ENCODE data around the gene TTYH2.
"Not testable (repeated sequence)": the region's sequence is repeated elsewhere in the genome, so short reads cannot be mapped to it uniquely, and the experiment has no call there.

TTYH2 gene

GRCh38 chr17:74276541-74277009, 63.2 kb downstream of the TTYH2 start:
- FAIRE-seq (no peak), DNase-seq (ENCODE audit: insufficient read length, low spot score) (no peak)
- TF ChIP-seq POLR2A (IDR thresholded peaks at IDR 0.05; ENCODE audit: low read depth, low read length), result no peak
- no peak for TF ChIP-seq POU2F2 (IDR thresholded peaks at IDR 0.05; ENCODE audit: low read depth, low read length)
- no peak for TF ChIP-seq PAX5 (IDR thresholded peaks at IDR 0.05; ENCODE audit: insufficient read depth, low read length, severe bottlenecking)
- TF ChIP-seq POLR2AphosphoS5 (IDR thresholded peaks at IDR 0.05; ENCODE audit: low read depth, low read length), result no peak
- no peak for TF ChIP-seq SPI1 (IDR thresholded peaks at IDR 0.05; ENCODE audit: low read depth, low read length)
- TF ChIP-seq TAF1 (IDR thresholded peaks at IDR 0.05; ENCODE audit: low read depth, low read length), result no peak

GRCh38 chr17:74277935-74278334, 64.6 kb downstream of the TTYH2 start:
- TF ChIP-seq PAX5 (IDR thresholded peaks at IDR 0.05; ENCODE audit: insufficient read depth, low read length, severe bottlenecking), result no peak
- no peak for TF ChIP-seq POU2F2 (IDR thresholded peaks at IDR 0.05; ENCODE audit: low read depth, low read length)
- TF ChIP-seq POLR2AphosphoS5 (IDR thresholded peaks at IDR 0.05; ENCODE audit: low read depth, low read length), result no peak
- no peak for TF ChIP-seq POLR2A (IDR thresholded peaks at IDR 0.05; ENCODE audit: low read depth, low read length)
- TF ChIP-seq TAF1 (IDR thresholded peaks at IDR 0.05; ENCODE audit: low read depth, low read length), result no peak
- TF ChIP-seq SPI1 (IDR thresholded peaks at IDR 0.05; ENCODE audit: low read depth, low read length), result no peak
- DNase-seq (ENCODE audit: insufficient read length, low spot score), result no peak
- no peak for FAIRE-seq

- FAIRE-seq; DNase-seq (ENCODE audit: insufficient read length, low spot score): not testable (repeated sequence)
Measured at GRCh38 chr17:74279617-74280016, 66.2 kb downstream of the TTYH2 start.

- DNase-seq (ENCODE audit: insufficient read length, low spot score), result peak; percentile 73
- TF ChIP-seq POLR2A (IDR thresholded peaks at IDR 0.05; ENCODE audit: low read depth, low read length) (no peak), SPI1 (IDR thresholded peaks at IDR 0.05; ENCODE audit: low read depth, low read length) (0 out of 2 replicates have a peak, but pooled peaks have one; percentile 22), PAX5 (IDR thresholded peaks at IDR 0.05; ENCODE audit: insufficient read depth, low read length, severe bottlenecking) (no peak)
- peak; percentile 98 for FAIRE-seq
Measured at GRCh38 chr17:74280093-74280513, 66.7 kb downstream of the TTYH2 start.

- DNase-seq (ENCODE audit: insufficient read length, low spot score), result no peak
- no peak for FAIRE-seq
- TF ChIP-seq POU2F2 (IDR thresholded peaks at IDR 0.05; ENCODE audit: low read depth, low read length), result no peak
- TF ChIP-seq TAF1 (IDR thresholded peaks at IDR 0.05; ENCODE audit: low read depth, low read length), result no peak
- no peak for TF ChIP-seq POLR2AphosphoS5 (IDR thresholded peaks at IDR 0.05; ENCODE audit: low read depth, low read length)
- TF ChIP-seq SPI1 (IDR thresholded peaks at IDR 0.05; ENCODE audit: low read depth, low read length), result no peak
- no peak for TF ChIP-seq POLR2A (IDR thresholded peaks at IDR 0.05; ENCODE audit: low read depth, low read length)
- TF ChIP-seq PAX5 (IDR thresholded peaks at IDR 0.05; ENCODE audit: insufficient read depth, low read length, severe bottlenecking), result no peak
Measured at GRCh38 chr17:74281799-74282198, 68.4 kb downstream of the TTYH2 start.

GRCh38 chr17:74282274-74282586, 68.9 kb downstream of the TTYH2 start:
- DNase-seq (ENCODE audit: insufficient read length, low spot score); FAIRE-seq: not testable (repeated sequence)

- FAIRE-seq (no peak), DNase-seq (ENCODE audit: insufficient read length, low spot score) (no peak)
- no peak for TF ChIP-seq POU2F2 (IDR thresholded peaks at IDR 0.05; ENCODE audit: low read depth, low read length)
- TF ChIP-seq SPI1 (IDR thresholded peaks at IDR 0.05; ENCODE audit: low read depth, low read length), result peak; percentile 79
Measured at GRCh38 chr17:74282587-74283370, 69.4 kb downstream of the TTYH2 start.

GRCh38 chr17:74283371-74283673, 70.0 kb downstream of the TTYH2 start:
- DNase-seq (ENCODE audit: insufficient read length, low spot score) (no peak), FAIRE-seq (no peak)
- TF ChIP-seq POU2F2 (IDR thresholded peaks at IDR 0.05; ENCODE audit: low read depth, low read length) (no peak), PAX5 (IDR thresholded peaks at IDR 0.05; ENCODE audit: insufficient read depth, low read length, severe bottlenecking) (no peak), SPI1 (IDR thresholded peaks at IDR 0.05; ENCODE audit: low read depth, low read length) (no peak), POLR2A (IDR thresholded peaks at IDR 0.05; ENCODE audit: low read depth, low read length) (no peak), POLR2AphosphoS5 (IDR thresholded peaks at IDR 0.05; ENCODE audit: low read depth, low read length) (no peak), TAF1 (IDR thresholded peaks at IDR 0.05; ENCODE audit: low read depth, low read length) (no peak)

GRCh38 chr17:74287031-74287602, 73.7 kb downstream of the TTYH2 start:
- TF ChIP-seq POU2F2 (IDR thresholded peaks at IDR 0.05; ENCODE audit: low read depth, low read length), result no peak
- TF ChIP-seq SPI1 (IDR thresholded peaks at IDR 0.05; ENCODE audit: low read depth, low read length), result no peak
- no peak for TF ChIP-seq TAF1 (IDR thresholded peaks at IDR 0.05; ENCODE audit: low read depth, low read length)
- TF ChIP-seq POLR2AphosphoS5 (IDR thresholded peaks at IDR 0.05; ENCODE audit: low read depth, low read length), result no peak
- TF ChIP-seq PAX5 (IDR thresholded peaks at IDR 0.05; ENCODE audit: insufficient read depth, low read length, severe bottlenecking), result no peak
- TF ChIP-seq POLR2A (IDR thresholded peaks at IDR 0.05; ENCODE audit: low read depth, low read length), result no peak
- no peak for FAIRE-seq
- DNase-seq (ENCODE audit: insufficient read length, low spot score), result no peak

- TF ChIP-seq POU2F2 (IDR thresholded peaks at IDR 0.05; ENCODE audit: low read depth, low read length) (no peak), POLR2AphosphoS5 (IDR thresholded peaks at IDR 0.05; ENCODE audit: low read depth, low read length) (no peak), SPI1 (IDR thresholded peaks at IDR 0.05; ENCODE audit: low read depth, low read length) (no peak), POLR2A (IDR thresholded peaks at IDR 0.05; ENCODE audit: low read depth, low read length) (no peak), PAX5 (IDR thresholded peaks at IDR 0.05; ENCODE audit: insufficient read depth, low read length, severe bottlenecking) (no peak), TAF1 (IDR thresholded peaks at IDR 0.05; ENCODE audit: low read depth, low read length) (no peak)
- DNase-seq (ENCODE audit: insufficient read length, low spot score), result no peak
- no peak for FAIRE-seq
Measured at GRCh38 chr17:74288785-74289184, 75.4 kb downstream of the TTYH2 start.

Measured in GM12891 (cell line).